DND-41 (cell line): ENCODE results near the gene FOXO4.
"Not testable (repeated sequence)": the region's sequence is repeated elsewhere in the genome, so short reads cannot be mapped to it uniquely, and the experiment has no call there.

Experiments used
- ATAC-seq: fragments of 200-7000 bp; cut with Tn5 transposase; 3 replicates; pipeline ENCODE4 v1.9.1; 2021; ENCODE audit warnings: low read depth; ENCODE audit not compliant: insufficient read depth
- DNase-seq: peaks from one replicate; pipeline ENCODE4 v3.0.0-alpha.2; 2020
- H2AFZ ChIP-seq: 2 replicates; pipeline ENCODE4 v1.6.0; 2012; ENCODE audit warnings: low read depth, low read length
- H3K27ac ChIP-seq: 2 replicates; pipeline ENCODE4 v1.5.1; 2012; ENCODE audit warnings: low read length, inconsistent platforms
- H3K27me3 ChIP-seq: fragments of 200-600 bp; sonication (generic); 2 replicates; pipeline ENCODE4 v1.6.0; 2012; ENCODE audit warnings: low read length, mild to moderate bottlenecking, inconsistent platforms; ENCODE audit not compliant: insufficient read depth, poor library complexity
- H3K36me3 ChIP-seq: 2 replicates; pipeline ENCODE4 v1.5.1; 2012; ENCODE audit warnings: low read length, inconsistent platforms; ENCODE audit not compliant: insufficient read depth
- H3K4me1 ChIP-seq: 2 replicates; pipeline ENCODE4 v1.5.1; 2012; ENCODE audit warnings: mild to moderate bottlenecking, low read length; ENCODE audit not compliant: insufficient read depth
- H3K4me2 ChIP-seq: 2 replicates; pipeline ENCODE4 v1.6.0; 2012; ENCODE audit warnings: mild to moderate bottlenecking, moderate library complexity, low read length, inconsistent platforms; ENCODE audit not compliant: insufficient read depth
- H3K4me3 ChIP-seq, 2 experiments: fragments of 200-600 bp in 1 of 2; shearing (Covaris generic) in 1 of 2; 2 replicates each; pipeline ENCODE4 v1.5.1; 2012 to 2016; ENCODE audit warnings: inconsistent platforms in 2 of 2, low read length in 2 of 2, mild to moderate bottlenecking in 2 of 2, low read depth in 1 of 2, moderate library complexity in 1 of 2
- H3K79me2 ChIP-seq: 2 replicates; pipeline ENCODE4 v1.6.0; 2012; ENCODE audit warnings: low read length, inconsistent platforms; ENCODE audit not compliant: insufficient read depth
- H3K9ac ChIP-seq: 2 replicates; pipeline ENCODE4 v1.6.0; 2012; ENCODE audit warnings: low read depth, mild to moderate bottlenecking, inconsistent platforms, low read length, moderate library complexity
- H3K9me3 ChIP-seq: 2 replicates; pipeline ENCODE4 v1.5.1; 2012; ENCODE audit warnings: low read length, moderate library complexity, mild to moderate bottlenecking, inconsistent platforms; ENCODE audit not compliant: insufficient read depth, severe bottlenecking
- H4K20me1 ChIP-seq: 2 replicates; pipeline ENCODE4 v1.6.0; 2012; ENCODE audit warnings: low read length; ENCODE audit not compliant: insufficient read depth
- CTCF ChIP-seq: IDR thresholded peaks from 2 replicates; pipeline ENCODE4 v1.5.1; 2012; ENCODE audit warnings: borderline replicate concordance, low read length, moderate library complexity, mild to moderate bottlenecking; ENCODE audit not compliant: poor library complexity, severe bottlenecking; ENCODE audit errors: extremely low read depth
- EZH2 ChIP-seq: IDR thresholded peaks from 3 replicates; pipeline ENCODE4 v1.6.1; 2012; ENCODE audit warnings: borderline replicate concordance, low read depth, mild to moderate bottlenecking, moderate library complexity, low read length, inconsistent platforms; ENCODE audit not compliant: severe bottlenecking

The FOXO4 gene, protein sequence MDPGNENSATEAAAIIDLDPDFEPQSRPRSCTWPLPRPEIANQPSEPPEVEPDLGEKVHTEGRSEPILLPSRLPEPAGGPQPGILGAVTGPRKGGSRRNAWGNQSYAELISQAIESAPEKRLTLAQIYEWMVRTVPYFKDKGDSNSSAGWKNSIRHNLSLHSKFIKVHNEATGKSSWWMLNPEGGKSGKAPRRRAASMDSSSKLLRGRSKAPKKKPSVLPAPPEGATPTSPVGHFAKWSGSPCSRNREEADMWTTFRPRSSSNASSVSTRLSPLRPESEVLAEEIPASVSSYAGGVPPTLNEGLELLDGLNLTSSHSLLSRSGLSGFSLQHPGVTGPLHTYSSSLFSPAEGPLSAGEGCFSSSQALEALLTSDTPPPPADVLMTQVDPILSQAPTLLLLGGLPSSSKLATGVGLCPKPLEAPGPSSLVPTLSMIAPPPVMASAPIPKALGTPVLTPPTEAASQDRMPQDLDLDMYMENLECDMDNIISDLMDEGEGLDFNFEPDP

DNA sequence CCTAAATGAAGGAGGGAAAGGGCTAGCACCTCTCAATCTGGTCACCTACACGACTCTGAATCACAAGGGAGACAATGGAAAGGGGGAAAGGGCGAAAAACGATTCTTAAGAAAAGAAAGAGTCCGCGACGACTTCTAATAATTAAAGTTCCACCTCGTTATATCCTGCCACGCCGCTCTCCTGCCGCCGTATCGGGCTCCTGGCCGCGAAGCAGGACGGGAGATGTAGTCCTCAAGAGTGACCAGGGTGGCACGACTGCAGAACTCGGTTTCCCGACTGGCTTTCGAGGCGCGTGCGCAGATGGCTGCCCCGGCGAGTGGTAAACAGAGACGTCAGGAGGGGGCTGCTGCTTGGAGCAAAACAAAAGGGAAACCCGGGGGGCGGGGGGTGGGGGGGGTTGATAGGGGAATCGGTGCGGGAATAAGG lies at the start of gene FOXO4:
Gene FOXO4 (plus strand): TSS at position 297 of the 426 bp plus-strand sequence. CDS start 678 bp downstream, outside the sequence.
- Histone ChIP-seq H3K9me3 (no peaks in the 10 kb centered on the region), H3K79me2 (peaks cover 9% of the 10 kb centered on the region), H3K36me3 (no peaks in the 10 kb centered on the region), H3K9ac (peak within 1 kb of the TSS; percentile 57), H3K4me3 (peak within 1 kb of the TSS; percentile 33 to 61; a peak in 3 of 4 replicates), H3K4me1 (peaks cover 40% of the 10 kb centered on the region), H3K27me3 (no peaks in the 10 kb centered on the region), H2AFZ (peak within 1 kb of the TSS; percentile 83), H3K27ac (peak within 1 kb of the TSS; percentile 77), H3K4me2 (peak within 1 kb of the TSS; percentile 85), H4K20me1 (no peaks in the 10 kb centered on the region)
- TF ChIP-seq CTCF (no peak), EZH2 (no peak)
- peak; percentile 90 for ATAC-seq
- DNase-seq: peak; percentile 92

DNA sequence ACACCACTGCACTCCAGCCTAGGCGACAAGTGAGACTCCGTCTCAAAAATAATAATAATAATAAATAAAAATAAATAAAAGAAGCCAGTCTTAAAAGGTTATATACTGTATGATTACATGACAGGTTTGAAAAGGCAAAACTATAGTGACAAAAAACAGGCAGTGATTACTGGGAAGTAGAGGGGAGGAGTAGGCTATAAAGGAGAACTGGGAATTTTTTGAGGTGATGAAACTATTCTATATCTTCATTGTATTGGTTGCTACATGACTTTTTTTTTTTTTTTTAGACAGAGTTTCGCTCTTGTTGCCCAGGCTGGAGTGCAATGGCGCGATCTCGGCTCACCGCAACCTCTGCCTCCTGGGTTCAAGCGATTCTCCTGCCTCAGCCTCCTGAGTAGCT lies 47.8 kb upstream of the FOXO4 start:
- not testable (repeated sequence) for H4K20me1 ChIP-seq, H3K27me3 ChIP-seq, H3K27ac ChIP-seq, H3K9me3 ChIP-seq, H3K4me3 ChIP-seq, H2AFZ ChIP-seq, H3K4me2 ChIP-seq, H3K36me3 ChIP-seq, DNase-seq, H3K79me2 ChIP-seq, ATAC-seq, H3K4me1 ChIP-seq, H3K9ac ChIP-seq

DNA sequence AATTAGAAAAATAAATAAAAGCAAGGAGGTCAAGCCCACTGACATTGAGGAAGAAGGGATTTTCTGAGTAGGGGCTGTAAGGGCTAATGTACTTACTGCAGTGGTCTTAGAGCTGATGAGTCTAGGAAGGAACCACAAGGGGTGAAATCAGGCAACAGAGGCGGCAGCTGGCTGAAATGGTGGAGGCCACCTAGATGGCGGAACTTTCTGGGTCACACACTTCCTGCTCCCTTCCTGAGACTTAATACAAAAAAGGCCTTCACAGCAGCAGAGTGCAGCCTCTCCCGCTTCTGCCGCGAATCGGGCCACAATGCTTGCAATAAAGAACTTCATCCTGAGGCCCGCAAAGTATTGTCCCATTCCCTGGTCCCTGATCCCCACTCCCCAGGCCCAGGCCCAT lies 42.9 kb upstream of the FOXO4 start:
- Histone ChIP-seq H3K36me3 (peaks cover 19% of the 10 kb centered on the region), H2AFZ (no peak overlapping the region), H3K9me3 (no peaks in the 10 kb centered on the region), H4K20me1 (no peaks in the 10 kb centered on the region), H3K27me3 (no peaks in the 10 kb centered on the region), H3K4me1 (no peaks in the 10 kb centered on the region), H3K79me2 (no peaks in the 10 kb centered on the region), H3K4me2 (no peak overlapping the region), H3K27ac (no peak overlapping the region), H3K4me3 (no peak overlapping the region), H3K9ac (no peak overlapping the region)
- ATAC-seq (no peak), DNase-seq (no peak)
- TF ChIP-seq CTCF: no peak
- no peak for TF ChIP-seq EZH2

- TF ChIP-seq CTCF: no peak
- TF ChIP-seq EZH2: no peak
- Histone ChIP-seq H4K20me1 (no peaks in the 10 kb centered on the region), H3K4me3 (no peak overlapping the region), H3K27me3 (no peaks in the 10 kb centered on the region), H2AFZ (no peak overlapping the region), H3K4me2 (no peak overlapping the region), H3K36me3 (peaks cover 21% of the 10 kb centered on the region), H3K9me3 (no peaks in the 10 kb centered on the region), H3K27ac (no peak overlapping the region), H3K9ac (no peak overlapping the region), H3K4me1 (no peaks in the 10 kb centered on the region), H3K79me2 (no peaks in the 10 kb centered on the region)
- DNase-seq: no peak
- ATAC-seq: no peak
Observed at GRCh38 chrX:71053217-71053621, 42.4 kb upstream of the FOXO4 start.
